ENCODE results near the gene SAE1.

Gene SAE1

DNA sequence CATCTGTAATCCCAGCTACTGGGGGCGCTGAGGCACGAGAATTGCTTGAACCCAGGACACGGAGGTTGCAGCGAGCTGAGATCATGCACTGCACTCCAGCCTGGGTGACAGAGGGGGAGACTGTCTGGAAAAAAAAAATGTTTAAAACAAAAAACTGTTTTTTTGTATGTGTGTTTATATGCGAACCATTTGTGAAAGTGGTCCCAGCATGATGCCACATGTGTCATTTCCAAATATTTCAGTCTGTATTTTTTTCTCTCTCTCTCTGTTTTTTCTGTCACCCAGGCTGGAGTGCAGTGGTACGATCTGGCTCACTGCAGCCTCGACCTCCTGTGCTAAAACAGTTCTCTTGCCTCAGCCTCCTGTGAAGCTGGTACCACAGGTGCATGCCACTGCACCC is 37.4 kb downstream of the SAE1 start:
- H3K9me3 ChIP-seq (ENCODE audit: control extremely low read depth in 1 of 5, control insufficient read depth in 4 of 5, insufficient read depth in 2 of 5, low read depth in 1 of 5, low read length in 4 of 5) = no peaks in the 10 kb centered on the region
- peaks cover 6 to 42% (median 33%) of the 10 kb centered on the region in 4 experiments for H3K36me3 ChIP-seq (ENCODE audit: control insufficient read depth in 4 of 4, insufficient read depth in 4 of 4, low read length in 3 of 4)
- no peak overlapping the region for H3K4me3 ChIP-seq (ENCODE audit: control insufficient read depth in 1 of 7, extremely low read depth in 1 of 7, insufficient read depth in 4 of 7, low read depth in 2 of 7, low read length in 6 of 7)
- POLR2A ChIA-PET = interaction anchor here (0.6 kb wide), 2 partner anchors 9 to 554 kb away, joined by 3 to 4 read pairs; no protein-coding TSS in a partner anchor
- no peaks in the 10 kb centered on the region for H3K4me1 ChIP-seq (ENCODE audit: control extremely low read depth in 1 of 4, control insufficient read depth in 4 of 4, insufficient read depth in 4 of 4, low read length in 3 of 4)
- DNase-seq = no peak
- 98% methylated on average over 7 of the region's 7 CpGs for WGBS (ENCODE audit: insufficient coverage)
- CTCF ChIA-PET = interaction anchor here (1.4 kb wide), 1 partner anchor 58 kb away, joined by 3 read pairs; no protein-coding TSS in a partner anchor
- no peaks in the 10 kb centered on the region for H3K27me3 ChIP-seq (replicated peaks in 2 of 5; ENCODE audit: control insufficient read depth in 4 of 5, insufficient read depth in 5 of 5, low read length in 4 of 5)
- H3K27ac ChIP-seq (ENCODE audit: insufficient read depth in 1 of 2, low read depth in 1 of 2, low read length in 2 of 2, poor library complexity in 1 of 2, severe bottlenecking in 2 of 2) = no peak overlapping the region

DNA sequence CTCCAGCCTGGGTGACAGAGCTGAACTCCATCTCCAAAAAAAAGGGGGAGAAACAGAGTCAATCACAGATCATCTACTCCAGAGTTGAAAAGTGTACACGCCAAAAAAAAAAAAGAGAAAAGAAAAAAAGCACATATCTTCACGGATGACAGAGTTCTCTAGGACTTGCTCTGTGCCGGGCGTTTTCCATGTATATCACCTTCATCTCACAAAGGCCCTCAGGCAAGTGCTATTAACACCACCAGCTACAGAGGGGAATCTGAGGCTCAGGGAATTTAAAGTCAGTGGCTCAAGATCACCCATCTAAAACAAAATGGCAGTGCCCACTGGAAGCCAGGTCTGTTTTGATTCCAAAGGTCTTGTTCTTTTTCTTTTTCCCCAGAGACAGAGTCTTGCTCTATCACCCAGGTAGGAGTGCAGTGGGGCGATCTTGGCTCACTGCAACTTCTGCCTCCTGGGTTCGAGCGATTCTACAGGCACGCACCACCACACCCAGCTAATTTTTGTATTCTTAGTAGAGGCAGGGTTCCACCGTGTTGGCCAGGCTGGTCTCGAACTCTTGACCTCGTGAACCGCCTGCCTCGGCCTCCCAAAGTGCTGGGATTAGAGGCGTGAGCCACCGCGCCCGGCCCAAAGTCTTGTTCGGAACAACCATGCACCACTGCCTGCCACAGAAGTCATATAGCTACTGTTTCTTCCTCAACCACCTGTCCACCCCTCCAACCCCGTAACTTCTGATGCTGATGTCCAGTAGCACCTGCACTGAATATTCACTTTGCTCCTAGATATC is 42.2 kb downstream of the SAE1 start:
- Histone ChIP-seq H3K9me3 (ENCODE audit: control extremely low read depth in 1 of 5, control insufficient read depth in 4 of 5, insufficient read depth in 2 of 5, low read depth in 1 of 5, low read length in 4 of 5) (no peaks in the 10 kb centered on the region), H3K4me3 (ENCODE audit: control insufficient read depth in 1 of 7, extremely low read depth in 1 of 7, insufficient read depth in 4 of 7, low read depth in 2 of 7, low read length in 6 of 7) (no peak overlapping the region), H3K4me1 (ENCODE audit: control extremely low read depth in 1 of 4, control insufficient read depth in 4 of 4, insufficient read depth in 4 of 4, low read length in 3 of 4) (peaks cover 0 to 13% (median 7%) of the 10 kb centered on the region in 4 experiments), H3K27ac (ENCODE audit: insufficient read depth in 1 of 2, low read depth in 1 of 2, low read length in 2 of 2, poor library complexity in 1 of 2, severe bottlenecking in 2 of 2) (no peak overlapping the region), H3K27me3 (replicated peaks in 2 of 5; ENCODE audit: control insufficient read depth in 4 of 5, insufficient read depth in 5 of 5, low read length in 4 of 5) (no peaks in the 10 kb centered on the region), H3K36me3 (ENCODE audit: control insufficient read depth in 4 of 4, insufficient read depth in 4 of 4, low read length in 3 of 4) (peaks cover 2 to 59% (median 31%) of the 10 kb centered on the region in 4 experiments)
- DNase-seq = no peak
- ChIA-PET CTCF (interaction anchor here (1.3 kb wide), 1 partner anchor 23 kb away, joined by 3 read pairs; no protein-coding TSS in a partner anchor), POLR2A (no interaction called here)
- WGBS (ENCODE audit: insufficient coverage) = 99% methylated on average over 17 of the region's 19 CpGs

DNA sequence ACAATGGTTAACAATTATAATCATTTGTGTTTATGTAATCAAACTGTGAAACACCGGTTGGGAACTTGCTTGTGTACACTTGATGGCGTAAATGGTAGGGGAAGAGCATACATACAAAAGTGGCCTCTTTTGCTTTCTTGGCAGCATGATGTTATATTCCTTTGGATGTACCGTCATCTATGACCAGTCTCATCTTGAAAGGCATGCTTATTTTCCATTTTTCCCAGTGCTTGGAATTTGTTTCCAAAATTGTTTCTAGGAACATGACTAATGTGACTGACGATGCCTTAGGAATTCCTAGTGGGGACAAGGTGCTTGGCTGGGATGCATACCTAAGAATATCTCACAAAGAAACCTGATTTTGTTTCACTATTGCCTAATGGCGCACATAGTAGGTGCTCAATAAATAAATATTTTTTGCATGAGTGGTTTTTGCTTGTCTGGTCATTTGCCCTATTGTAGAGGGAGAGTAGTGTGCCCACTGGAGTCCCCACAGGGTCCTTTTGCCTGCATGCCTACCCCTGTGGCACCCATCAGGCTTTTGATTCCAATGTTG is 45.5 kb downstream of the SAE1 start:
- no peak for DNase-seq
- H3K27ac ChIP-seq (ENCODE audit: insufficient read depth in 1 of 2, low read depth in 1 of 2, low read length in 2 of 2, poor library complexity in 1 of 2, severe bottlenecking in 2 of 2) = no peak overlapping the region
- peaks cover 4 to 63% (median 20%) of the 10 kb centered on the region in 4 experiments for H3K36me3 ChIP-seq (ENCODE audit: control insufficient read depth in 4 of 4, insufficient read depth in 4 of 4, low read length in 3 of 4)

DNA sequence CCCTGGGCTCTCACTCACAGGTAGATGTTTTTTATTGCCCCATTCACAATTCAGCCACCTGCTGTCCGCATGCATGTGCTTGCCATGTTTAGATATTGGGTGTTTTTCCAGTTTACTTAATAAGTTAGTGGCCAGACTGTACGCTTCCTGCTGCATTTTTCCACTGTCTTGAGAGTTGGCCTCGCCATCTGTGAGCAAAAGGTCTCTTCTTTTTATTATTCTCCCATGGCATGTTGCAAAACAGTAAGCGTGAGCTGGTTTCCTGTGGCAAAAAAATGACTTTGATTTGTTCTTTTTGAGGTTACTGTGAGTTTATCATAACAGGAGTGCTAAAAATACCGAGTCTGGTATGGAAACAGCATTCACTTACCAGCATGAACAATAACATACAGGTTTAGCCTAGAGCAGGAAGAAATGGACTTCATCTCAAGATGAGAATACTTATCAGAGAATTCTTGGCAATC is 46.0 kb downstream of the SAE1 start:
- WGBS (ENCODE audit: insufficient coverage) = 25% methylated on average over 2 of the region's 5 CpGs
- CTCF ChIA-PET = interaction anchor here (0.6 to 1.8 kb wide), 6 partner anchors 11 to 163 kb away, joined by 3 to 6 read pairs (median 3); no protein-coding TSS in a partner anchor
- peaks cover 0 to 13% (median 7%) of the 10 kb centered on the region in 4 experiments for H3K4me1 ChIP-seq (ENCODE audit: control extremely low read depth in 1 of 4, control insufficient read depth in 4 of 4, insufficient read depth in 4 of 4, low read length in 3 of 4)
- H3K4me3 ChIP-seq (ENCODE audit: control insufficient read depth in 1 of 7, extremely low read depth in 1 of 7, insufficient read depth in 4 of 7, low read depth in 2 of 7, low read length in 6 of 7) = no peak overlapping the region
- DNase-seq = peak in 2 of 3 donors; percentile 26 to 35
- H3K9me3 ChIP-seq (ENCODE audit: control extremely low read depth in 1 of 5, control insufficient read depth in 4 of 5, insufficient read depth in 2 of 5, low read depth in 1 of 5, low read length in 4 of 5) = no peaks in the 10 kb centered on the region
- peaks cover 4 to 63% (median 20%) of the 10 kb centered on the region in 4 experiments for H3K36me3 ChIP-seq (ENCODE audit: control insufficient read depth in 4 of 4, insufficient read depth in 4 of 4, low read length in 3 of 4)
- no peak overlapping the region for H3K27ac ChIP-seq (ENCODE audit: insufficient read depth in 1 of 2, low read depth in 1 of 2, low read length in 2 of 2, poor library complexity in 1 of 2, severe bottlenecking in 2 of 2)
- H3K27me3 ChIP-seq (replicated peaks in 2 of 5; ENCODE audit: control insufficient read depth in 4 of 5, insufficient read depth in 5 of 5, low read length in 4 of 5) = no peaks in the 10 kb centered on the region
- POLR2A ChIA-PET = no interaction called here

More for the DNA sequence above, 45.5 kb downstream of the SAE1 start:
- Histone ChIP-seq H3K27me3 (replicated peaks in 2 of 5; ENCODE audit: control insufficient read depth in 4 of 5, insufficient read depth in 5 of 5, low read length in 4 of 5) (no peaks in the 10 kb centered on the region), H3K4me1 (ENCODE audit: control extremely low read depth in 1 of 4, control insufficient read depth in 4 of 4, insufficient read depth in 4 of 4, low read length in 3 of 4) (peaks cover 0 to 13% (median 7%) of the 10 kb centered on the region in 4 experiments), H3K4me3 (ENCODE audit: control insufficient read depth in 1 of 7, extremely low read depth in 1 of 7, insufficient read depth in 4 of 7, low read depth in 2 of 7, low read length in 6 of 7) (no peak overlapping the region), H3K9me3 (ENCODE audit: control extremely low read depth in 1 of 5, control insufficient read depth in 4 of 5, insufficient read depth in 2 of 5, low read depth in 1 of 5, low read length in 4 of 5) (no peaks in the 10 kb centered on the region)
- ChIA-PET CTCF (interaction anchor here (0.6 kb wide), 1 partner anchor 162 kb away, joined by 3 read pairs; no protein-coding TSS in a partner anchor), POLR2A (no interaction called here)
- WGBS (ENCODE audit: insufficient coverage) = 100% methylated on average over 3 of the region's 5 CpGs

DNA sequence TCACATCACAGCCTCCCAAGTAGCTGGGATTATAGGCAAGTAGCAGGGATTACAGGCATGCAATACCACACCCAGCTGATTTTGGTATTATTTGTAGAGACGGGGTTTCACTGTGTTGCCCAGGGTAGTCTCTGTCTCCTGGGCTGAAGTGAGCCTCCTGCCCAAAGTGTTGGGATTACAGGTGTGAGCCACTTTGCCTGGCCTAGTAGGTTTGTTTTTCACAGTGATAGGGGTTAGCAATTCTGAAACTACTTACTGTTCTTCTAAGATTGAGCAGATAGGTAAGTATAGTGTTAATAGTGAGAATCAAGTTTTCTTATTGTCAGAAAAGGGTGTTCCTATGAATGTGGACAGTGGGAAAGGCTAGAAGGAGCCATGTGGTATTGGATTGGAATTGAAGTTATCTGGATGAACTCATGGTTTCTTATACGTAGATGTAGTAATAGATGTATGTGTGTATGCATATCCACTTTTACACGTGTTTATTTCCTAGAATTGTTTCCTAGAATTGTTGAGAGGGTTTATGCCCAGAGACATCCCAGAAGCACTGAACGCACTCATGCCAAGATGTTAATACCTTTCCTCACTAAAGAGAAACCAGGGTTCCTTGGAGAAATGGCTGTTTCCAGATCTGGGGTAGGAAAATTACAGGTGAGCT is 49.1 kb downstream of the SAE1 start:
- no peaks in the 10 kb centered on the region for H3K27me3 ChIP-seq (replicated peaks in 2 of 5; ENCODE audit: control insufficient read depth in 4 of 5, insufficient read depth in 5 of 5, low read length in 4 of 5)
- DNase-seq = no peak
- ChIA-PET CTCF (interaction anchor here (0.8 kb wide), 1 partner anchor 30 kb away, joined by 4 read pairs; no protein-coding TSS in a partner anchor), POLR2A (no interaction called here)
- H3K9me3 ChIP-seq (ENCODE audit: control extremely low read depth in 1 of 5, control insufficient read depth in 4 of 5, insufficient read depth in 2 of 5, low read depth in 1 of 5, low read length in 4 of 5) = no peaks in the 10 kb centered on the region
- WGBS (ENCODE audit: insufficient coverage) = 96% methylated on average over 4 of the region's 4 CpGs
- no peak overlapping the region for H3K4me3 ChIP-seq (ENCODE audit: control insufficient read depth in 1 of 7, extremely low read depth in 1 of 7, insufficient read depth in 4 of 7, low read depth in 2 of 7, low read length in 6 of 7)
- peaks cover 3 to 65% (median 15%) of the 10 kb centered on the region in 4 experiments for H3K36me3 ChIP-seq (ENCODE audit: control insufficient read depth in 4 of 4, insufficient read depth in 4 of 4, low read length in 3 of 4)
- no peak overlapping the region for H3K27ac ChIP-seq (ENCODE audit: insufficient read depth in 1 of 2, low read depth in 1 of 2, low read length in 2 of 2, poor library complexity in 1 of 2, severe bottlenecking in 2 of 2)
- H3K4me1 ChIP-seq (ENCODE audit: control extremely low read depth in 1 of 4, control insufficient read depth in 4 of 4, insufficient read depth in 4 of 4, low read length in 3 of 4) = peaks cover 0 to 16% (median 9%) of the 10 kb centered on the region in 4 experiments

DNA sequence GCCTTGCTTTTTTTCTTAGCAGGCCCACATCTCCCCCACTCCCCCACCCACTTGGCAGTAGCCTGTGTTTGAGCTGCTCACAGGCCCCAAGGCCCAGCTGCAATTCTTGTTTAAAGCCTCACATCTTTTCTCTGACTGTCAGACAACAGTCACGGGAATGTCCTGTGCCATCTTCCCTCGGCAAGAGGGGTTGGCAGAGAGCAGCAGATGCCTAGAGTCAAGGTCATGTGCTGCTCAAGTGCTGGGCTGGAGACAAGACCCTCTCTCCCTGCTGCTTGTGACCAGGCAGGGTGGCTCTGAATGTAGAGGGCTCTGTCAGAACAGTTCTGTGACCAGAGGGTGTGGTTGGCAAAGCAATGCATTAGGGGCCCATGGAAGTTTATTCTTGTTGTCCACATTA is 53.0 kb downstream of the SAE1 start:
- Histone ChIP-seq H3K4me1 (ENCODE audit: control extremely low read depth in 1 of 4, control insufficient read depth in 4 of 4, insufficient read depth in 4 of 4, low read length in 3 of 4) (peaks cover 0 to 3% (median 2%) of the 10 kb centered on the region in 4 experiments), H3K36me3 (ENCODE audit: control insufficient read depth in 4 of 4, insufficient read depth in 4 of 4, low read length in 3 of 4) (peaks cover 5 to 59% (median 15%) of the 10 kb centered on the region in 4 experiments), H3K4me3 (ENCODE audit: control insufficient read depth in 1 of 7, extremely low read depth in 1 of 7, insufficient read depth in 4 of 7, low read depth in 2 of 7, low read length in 6 of 7) (no peak overlapping the region), H3K27me3 (replicated peaks in 2 of 5; ENCODE audit: control insufficient read depth in 4 of 5, insufficient read depth in 5 of 5, low read length in 4 of 5) (no peaks in the 10 kb centered on the region), H3K27ac (ENCODE audit: insufficient read depth in 1 of 2, low read depth in 1 of 2, low read length in 2 of 2, poor library complexity in 1 of 2, severe bottlenecking in 2 of 2) (no peak overlapping the region), H3K9me3 (ENCODE audit: control extremely low read depth in 1 of 5, control insufficient read depth in 4 of 5, insufficient read depth in 2 of 5, low read depth in 1 of 5, low read length in 4 of 5) (no peaks in the 10 kb centered on the region)
- no peak for DNase-seq
- 100% methylated on average over 2 of the region's 2 CpGs for WGBS (ENCODE audit: insufficient coverage)
- CTCF ChIA-PET = interaction anchor here (1.0 kb wide), 1 partner anchor 61 kb away, joined by 3 read pairs; no protein-coding TSS in a partner anchor
- POLR2A ChIA-PET = no interaction called here
